Smooth muscle cell of the umbilical artery (primary cell): ENCODE data around the gene CCNH. TPM values are rescaled to one million over a fixed set of nuclear protein-coding genes. Genes with fewer than 3 reads are reported as not detected.

Experiments
- total RNA-seq: library from RNA; depleted of rRNA; stranded (reverse); fragments of >200 nt; gene quantifications from 2 replicates; pipeline ENCODE4 v1.2.3, GENCODE V29; 2014

Gene CCNH
- 48.8 and 83.1 TPM in 2 replicates for total RNA-seq

GRCh38 chr5:87412630-87413342 is at the start of gene CCNH:
Gene CCNH (minus strand): TSS chr5:87412930. CDS start chr5:87412794, 136 bp downstream.

Other genes with a start within 250 kb of the CCNH start
- gene RASA1, start 145.0 kb downstream of the CCNH start, total RNA-seq = 45.1 and 133 TPM in 2 replicates